AG04450 (cell line): ENCODE results near the gene BMF. TPM values are rescaled to one million over a fixed set of nuclear protein-coding genes. Genes with fewer than 3 reads are reported as not detected.

Experiments
- CTCF ChIA-PET: fragments of 300-600, 350-600 bp; formaldehyde crosslinking; extraction: SDS; loops from one replicate; lab custom pipeline; 2022; ENCODE audit warnings: antibody characterized with exemption, inconsistent platforms; lab: Charles Lee
- POLR2A ChIA-PET: fragments of 350-600 bp; formaldehyde crosslinking; extraction: SDS; loops from one replicate; lab custom pipeline; 2021; ENCODE audit warnings: antibody characterized with exemption, inconsistent platforms; lab: Yijun Ruan, JAX
- DNase-seq: peaks from one replicate; pipeline ENCODE4 v3.0.0-alpha.2; 2011; ENCODE audit warnings: low read depth, low spot score
- H3K27ac ChIP-seq: one replicate; pipeline ENCODE4 v1.5.1; 2012; ENCODE audit warnings: low read depth, low read length, control low read depth
- H3K27me3 ChIP-seq: one replicate; pipeline ENCODE4 v1.6.0; 2012; ENCODE audit warnings: low read length; ENCODE audit not compliant: control insufficient read depth, insufficient read depth
- H3K4me3 ChIP-seq: 2 replicates; pipeline ENCODE4 v1.5.1; 2011; ENCODE audit warnings: mild to moderate bottlenecking, low read depth, low read length, control low read depth
- H3K9me3 ChIP-seq: 2 replicates; pipeline ENCODE4 v1.5.1; 2012; ENCODE audit warnings: low read length; ENCODE audit not compliant: control insufficient read depth, insufficient read depth
- CTCF ChIP-seq: IDR thresholded peaks from 2 replicates; pipeline ENCODE4 v1.5.1; 2011; ENCODE audit warnings: low read depth, low read length, control low read depth, inconsistent platforms
- polyA plus RNA-seq: library from polyadenylated mRNA; depleted of rRNA; stranded (reverse); fragments of >200 nt; gene quantifications from 2 replicates; pipeline ENCODE4 v1.2.3, GENCODE V29; 2011

BMF gene
- polyA plus RNA-seq, 1 experiment: 6.2 TPM

- H3K27me3 ChIP-seq: no peaks in the 10 kb centered on the region
- H3K9me3 ChIP-seq: no peaks in the 10 kb centered on the region
- H3K27ac ChIP-seq: peak overlapping the region; percentile 21
- ChIA-PET CTCF (interaction anchor here (5.2 to 5.6 kb wide), 2 partner anchors 58 to 226 kb away, joined by 68 to 100 read pairs; partner anchors contain the start of gene BMF), POLR2A (interaction anchor here (0.8 to 1.4 kb wide), 2 partner anchors 44 to 112 kb away, joined by 3 to 4 read pairs; partner anchors contain the start of gene BUB1B)
- no peak for TF ChIP-seq CTCF
- no peak overlapping the region for H3K4me3 ChIP-seq
- no peak for DNase-seq
Measured at GRCh38 chr15:40048211-40048792, 60.4 kb downstream of the BMF start.

GRCh38 chr15:40047415-40048210 lies 61.1 kb downstream of the BMF start:
- CTCF ChIA-PET: interaction anchor here (0.5 to 5.6 kb wide), 6 partner anchors 51 to 271 kb away, joined by 3 to 100 read pairs (median 6); partner anchors contain the start of gene BMF
- Histone ChIP-seq H3K27ac (peak overlapping the region; percentile 43), H3K27me3 (no peaks in the 10 kb centered on the region), H3K4me3 (no peak overlapping the region), H3K9me3 (no peaks in the 10 kb centered on the region)
- POLR2A ChIA-PET: interaction anchor here (0.6 to 2.1 kb wide), 8 partner anchors 45 to 113 kb away, joined by 3 to 10 read pairs (median 4); partner anchors contain the start of genes BMF and BUB1B
- DNase-seq: no peak
- no peak for TF ChIP-seq CTCF

- no peak for DNase-seq
- no peak overlapping the region for H3K4me3 ChIP-seq
- no peak for TF ChIP-seq CTCF
- H3K27me3 ChIP-seq: no peaks in the 10 kb centered on the region
- no peaks in the 10 kb centered on the region for H3K9me3 ChIP-seq
- H3K27ac ChIP-seq: peak overlapping the region; percentile 52
- CTCF ChIA-PET: interaction anchor here (0.5 to 5.6 kb wide), 7 partner anchors 52 to 271 kb away, joined by 3 to 100 read pairs (median 7); partner anchors contain the start of gene BMF
- POLR2A ChIA-PET: interaction anchor here (0.6 to 2.1 kb wide), 6 partner anchors 51 to 98 kb away, joined by 3 to 10 read pairs (median 4); partner anchors contain the start of gene BMF
Measured at GRCh38 chr15:40046721-40047414, 61.8 kb downstream of the BMF start.

- no peak for DNase-seq
- no peak for TF ChIP-seq CTCF
- no peak overlapping the region for H3K4me3 ChIP-seq
- H3K27me3 ChIP-seq: no peaks in the 10 kb centered on the region
- no peaks in the 10 kb centered on the region for H3K9me3 ChIP-seq
- ChIA-PET CTCF (interaction anchor here (0.5 to 5.6 kb wide), 31 partner anchors 10 to 264 kb away, joined by 3 to 100 read pairs (median 4); partner anchors contain the start of gene BMF), POLR2A (interaction anchor here (1.0 to 2.1 kb wide), 2 partner anchors 54 to 61 kb away, joined by 3 to 10 read pairs; no protein-coding TSS in a partner anchor)
- no peak overlapping the region for H3K27ac ChIP-seq
Measured at GRCh38 chr15:40045572-40046217, 63.0 kb downstream of the BMF start.
